HG03135 (cell line): ENCODE results near the gene CLIC1.

ENCODE experiments used
- ATAC-seq: cut with Tn5 transposase; IDR thresholded peaks from one replicate; pipeline ENCODE4 v1.9.1; 2021; ENCODE audit warnings: mild to moderate bottlenecking, moderate library complexity; ENCODE audit not compliant: unreplicated experiment

Gene CLIC1

GRCh38 chr6:31736021-31736767 is at the start of gene CLIC1:
CLIC1 (minus strand) TSS chr6:31736530; CDS start chr6:31736300, 230 bp downstream.
- ATAC-seq = no peak

- ATAC-seq = no peak
Observed at GRCh38 chr6:31785475-31785874, 49.1 kb upstream of the CLIC1 start.

DNA sequence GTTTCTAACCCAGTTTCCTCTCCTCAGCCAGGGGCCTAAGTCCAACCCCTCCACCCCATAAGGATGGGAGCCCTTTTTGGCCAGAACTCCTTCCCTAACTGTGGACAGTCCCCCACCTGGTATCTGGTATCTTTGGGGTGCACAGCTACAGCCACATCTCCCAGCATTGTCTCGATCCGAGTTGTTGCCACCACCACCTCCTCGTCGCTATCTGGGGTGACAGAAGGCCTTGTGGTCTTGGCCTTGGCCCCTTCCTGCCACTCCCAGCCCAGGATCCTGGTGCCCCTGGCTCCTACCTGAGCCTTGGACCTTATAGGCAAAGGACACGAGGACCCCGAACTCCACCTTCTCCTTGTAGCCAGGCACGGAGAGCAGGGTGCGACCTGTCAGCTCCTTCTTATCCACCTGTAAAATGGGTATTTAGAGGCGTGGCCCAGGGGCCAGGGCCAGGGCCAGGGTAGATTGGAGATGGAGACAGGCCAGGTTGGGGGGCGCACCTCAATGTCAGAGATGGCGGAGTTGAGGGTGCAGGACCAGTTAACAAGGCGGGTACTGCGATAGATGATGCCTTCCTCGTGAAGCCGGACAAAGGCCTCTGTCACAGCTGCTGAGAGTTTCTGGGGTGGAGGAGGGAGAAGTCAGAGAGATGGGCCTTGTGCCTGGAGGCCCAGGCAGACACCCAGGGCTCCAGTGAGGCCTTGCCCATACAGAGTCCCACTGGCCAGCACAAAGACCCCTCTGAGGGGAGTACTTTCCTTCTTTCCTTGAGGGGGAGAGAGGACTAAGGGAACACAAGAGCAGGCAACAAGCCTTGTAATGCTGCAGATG is 48.0 kb upstream of the CLIC1 start:
- no peak for ATAC-seq

DNA sequence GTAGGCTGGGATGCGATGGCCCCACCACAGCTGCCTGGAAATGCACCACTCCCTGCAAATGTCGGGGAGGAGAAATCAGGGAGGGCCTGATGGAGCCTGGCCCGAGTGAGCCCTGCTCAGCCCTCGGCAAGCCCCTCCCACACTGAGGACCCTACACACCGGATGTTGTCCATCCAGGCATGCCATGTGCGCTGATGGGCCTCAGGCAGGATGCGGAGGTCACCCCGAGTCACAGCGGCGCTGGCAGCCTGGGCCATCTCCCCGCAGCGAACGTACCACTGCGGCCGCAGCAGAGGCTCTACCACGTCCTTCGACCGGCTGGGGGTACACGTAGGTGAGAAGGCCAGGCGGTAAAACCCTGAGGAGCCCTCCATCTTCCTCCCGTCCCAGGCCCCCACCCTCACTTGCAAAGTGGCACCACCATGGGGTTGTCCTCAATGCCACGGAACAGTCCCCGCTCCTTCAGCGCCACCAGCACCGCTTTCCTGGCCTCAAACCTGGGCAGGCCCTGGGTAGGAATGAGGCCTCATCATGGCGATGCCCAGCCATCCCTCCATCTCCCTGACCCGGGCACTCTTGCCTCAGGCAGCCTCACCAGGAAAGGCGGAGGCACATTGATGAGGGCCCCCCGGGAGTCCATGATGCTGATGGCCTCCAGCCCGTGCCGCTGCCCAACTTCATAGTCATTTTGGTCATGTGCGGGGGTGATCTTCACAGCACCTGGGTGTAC is 46.0 kb upstream of the CLIC1 start:
- no peak for ATAC-seq

GRCh38 chr6:31781244-31782125 is 45.2 kb upstream of the CLIC1 start:
- no peak for ATAC-seq

DNA sequence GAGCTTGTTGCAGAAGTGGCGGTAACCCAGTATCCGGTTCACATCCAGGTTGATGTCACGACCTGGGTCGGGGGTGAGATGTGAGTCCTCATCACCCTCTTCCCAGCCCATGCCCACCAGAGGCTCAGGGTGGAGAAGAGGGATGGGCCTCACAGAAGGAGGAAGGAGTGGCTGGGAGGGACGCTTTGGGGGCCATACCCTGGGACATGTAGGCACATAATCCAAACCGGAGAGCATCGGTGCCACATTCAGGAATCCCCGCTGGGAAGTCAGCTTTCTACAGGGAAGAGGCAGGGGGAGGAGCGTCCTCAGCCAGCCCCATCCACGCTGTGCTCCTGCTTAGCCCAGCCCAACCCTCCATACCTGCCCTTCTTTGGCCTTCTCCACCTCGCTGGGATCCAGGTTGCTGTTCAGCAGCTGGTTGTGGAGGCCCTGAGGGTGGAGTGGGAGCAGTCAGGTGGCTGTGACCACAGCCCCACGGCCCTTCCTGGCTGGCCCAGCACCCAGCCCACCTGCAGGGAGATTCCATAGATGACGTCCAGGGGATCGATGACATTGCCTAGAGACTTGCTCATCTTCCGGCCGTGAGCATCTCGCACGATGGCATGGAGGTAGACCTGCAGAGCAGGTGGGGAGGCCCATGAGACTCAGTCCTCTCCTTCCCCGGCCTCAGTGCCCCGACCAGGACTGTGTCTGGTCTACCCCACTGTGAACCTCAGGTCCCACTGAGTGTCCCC is 44.3 kb upstream of the CLIC1 start:
- ATAC-seq = no peak

GRCh38 chr6:31779908-31780307 is 43.6 kb upstream of the CLIC1 start:
- ATAC-seq = no peak

DNA sequence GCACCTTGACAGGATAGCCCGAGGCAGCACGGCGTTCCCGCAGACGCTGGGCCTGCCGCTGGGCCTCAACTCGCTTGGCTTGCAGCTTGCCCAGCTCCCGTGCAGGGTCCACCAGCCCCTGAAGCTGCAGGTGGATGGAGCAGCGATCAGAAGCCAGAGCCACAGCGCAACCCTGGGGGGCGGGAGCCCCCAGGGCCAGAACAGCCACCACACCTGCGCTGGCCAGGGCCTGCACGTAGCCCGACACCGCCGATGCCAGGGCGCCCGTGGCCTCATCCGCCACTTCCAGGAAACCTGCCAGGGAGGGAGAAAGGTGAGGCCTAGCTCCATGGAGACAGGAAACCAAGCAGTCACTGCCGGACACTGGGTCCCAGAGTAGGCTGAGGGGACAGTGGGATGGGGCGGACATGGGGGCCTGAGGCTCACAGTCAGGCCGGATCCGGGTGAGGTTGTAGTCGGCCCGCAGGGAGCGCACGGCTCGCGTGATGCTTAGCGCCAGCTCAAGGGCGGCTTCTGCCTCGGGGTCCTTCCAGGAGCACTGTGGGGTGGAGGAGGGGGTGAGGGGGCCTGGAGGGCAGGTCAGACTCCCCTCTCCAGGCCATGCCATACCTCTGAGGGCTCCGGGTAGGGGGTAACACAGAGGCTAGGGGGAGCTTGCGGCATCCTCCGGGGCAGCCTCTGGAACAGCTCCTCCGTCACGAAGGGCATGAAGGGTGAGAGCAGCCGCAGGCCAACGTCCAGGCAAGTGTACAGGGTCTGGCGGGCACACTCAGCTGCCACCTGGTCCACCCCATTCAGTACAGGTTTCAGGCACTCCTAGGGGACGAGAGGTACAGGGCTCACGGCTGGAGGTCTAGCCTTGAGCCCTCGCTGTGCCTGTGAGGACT is 42.9 kb upstream of the CLIC1 start:
- no peak for ATAC-seq

GRCh38 chr6:31778193-31778592 is 41.9 kb upstream of the CLIC1 start:
- no peak for ATAC-seq

- ATAC-seq = no peak
Observed at GRCh38 chr6:31777667-31778050, 41.3 kb upstream of the CLIC1 start.

GRCh38 chr6:31776989-31777666 is 40.8 kb upstream of the CLIC1 start, which contains the start of gene VWA7:
VWA7 (minus strand) TSS chr6:31777328; CDS start chr6:31776779, 549 bp downstream.
- ATAC-seq = peak; percentile 60

GRCh38 chr6:31776485-31776988 is 40.2 kb upstream of the CLIC1 start:
- no peak for ATAC-seq

DNA sequence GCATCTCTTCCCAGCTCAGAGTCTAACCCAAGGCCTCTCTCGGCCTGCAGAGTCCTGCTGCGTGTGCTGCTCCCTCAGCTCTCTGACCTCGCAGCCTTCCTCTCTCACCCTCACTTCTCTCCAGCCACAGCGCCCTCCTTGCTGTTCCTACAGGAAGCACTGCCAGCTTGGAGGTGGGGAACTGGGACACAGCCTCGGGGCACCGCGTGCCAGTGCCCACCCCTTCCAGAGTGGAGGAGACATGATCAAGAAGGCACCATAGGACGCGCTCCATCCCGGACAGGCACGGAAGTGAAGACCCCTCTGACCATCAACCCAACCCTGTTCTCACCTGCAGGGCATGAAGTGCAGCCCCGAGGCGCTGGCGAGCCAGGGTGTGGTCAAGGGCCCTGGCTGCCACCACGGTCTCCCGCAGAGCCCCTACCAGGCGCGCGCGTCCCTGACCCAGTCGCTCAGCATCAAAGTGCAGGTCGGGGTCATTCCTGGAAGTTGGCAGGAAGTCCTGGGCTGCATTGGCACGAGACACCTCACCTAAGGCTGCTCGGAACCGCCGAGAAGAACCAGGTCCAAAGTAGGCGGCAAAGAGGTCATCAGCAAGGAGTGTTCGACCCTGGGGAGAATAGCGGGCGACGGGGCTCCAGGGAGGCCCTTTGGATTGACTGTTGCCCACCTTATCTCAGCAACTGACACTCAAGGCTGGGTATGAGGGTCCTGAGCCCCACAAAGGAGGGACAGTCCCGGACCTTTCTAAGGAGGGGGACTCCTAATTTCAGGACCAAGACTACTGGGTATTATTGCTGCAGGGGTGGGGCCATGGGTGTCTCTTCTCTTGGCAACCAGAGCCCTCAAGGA is 39.5 kb upstream of the CLIC1 start:
- no peak for ATAC-seq

DNA sequence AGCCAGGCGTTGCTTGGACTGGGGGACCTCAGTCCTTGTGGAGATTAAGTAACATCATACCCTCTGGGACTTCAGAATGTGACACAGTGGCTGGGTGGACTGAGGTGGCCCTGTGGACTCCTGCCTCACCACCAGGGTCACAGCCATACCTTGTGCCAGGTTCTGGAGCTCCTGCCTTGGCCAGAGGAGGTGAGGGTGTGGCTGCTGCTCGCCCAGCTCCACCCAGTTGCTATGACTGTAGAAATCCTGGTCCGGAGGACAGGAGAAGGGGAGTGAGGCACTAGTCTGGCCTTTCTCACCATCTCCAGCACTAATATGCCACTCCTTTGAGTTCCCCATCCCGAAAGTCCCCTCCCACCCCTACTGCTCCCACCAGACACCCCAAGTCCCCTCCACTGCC is 38.9 kb upstream of the CLIC1 start:
- ATAC-seq = no peak

DNA sequence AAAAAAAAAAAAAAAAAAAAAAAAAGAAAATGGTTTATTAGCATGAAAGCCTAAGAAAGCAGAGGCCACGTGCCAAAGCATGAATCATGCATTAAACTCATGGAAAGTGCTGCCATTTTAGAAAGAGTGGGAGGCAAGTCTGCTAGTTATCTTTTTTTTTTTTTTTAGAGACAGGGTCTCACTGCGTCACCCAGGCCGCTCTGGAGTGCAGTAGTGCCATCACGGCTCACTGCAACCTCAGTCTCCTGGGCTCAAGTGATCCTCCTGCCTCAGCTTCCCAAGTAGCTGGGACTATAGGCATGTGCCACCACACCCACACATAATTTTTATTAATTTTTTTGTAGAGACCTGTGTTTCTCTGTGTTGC is 35.6 kb upstream of the CLIC1 start:
- no peak for ATAC-seq

- no peak for ATAC-seq
Observed at GRCh38 chr6:31770860-31771259, 34.5 kb upstream of the CLIC1 start.

DNA sequence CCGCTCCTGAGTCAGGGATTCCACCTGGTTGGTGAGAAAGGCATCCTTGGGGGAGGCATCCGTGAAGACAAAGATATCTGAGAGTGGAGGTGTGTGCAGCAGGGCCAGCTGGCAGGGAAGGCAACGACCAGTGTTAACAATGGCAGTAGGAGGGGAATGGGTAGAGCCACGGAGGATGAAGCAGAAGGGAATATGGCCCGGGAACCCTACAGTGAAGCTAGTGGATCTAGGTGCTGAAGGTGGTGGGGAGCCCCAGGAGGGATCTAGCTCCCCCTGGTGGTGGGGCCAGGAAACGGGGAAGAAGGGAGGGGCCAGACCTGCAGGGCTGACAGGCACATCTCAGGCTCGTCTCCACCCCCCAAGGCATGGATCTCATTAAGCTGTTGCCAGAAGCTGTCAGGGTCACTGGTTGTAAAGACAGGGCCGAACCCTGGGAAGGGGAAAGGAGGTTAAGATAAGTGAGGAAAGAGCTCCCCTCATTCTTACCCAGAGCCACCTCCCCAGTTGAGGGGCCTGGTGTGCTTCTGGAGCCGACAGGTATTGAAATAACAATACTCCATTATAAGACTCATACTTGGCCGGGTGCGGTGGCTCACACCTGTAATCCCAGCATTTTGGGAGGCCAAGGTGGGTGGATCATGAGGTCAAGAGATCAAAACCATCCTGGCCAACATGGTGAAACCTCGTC is 33.5 kb upstream of the CLIC1 start:
- ATAC-seq = no peak
